ENCODE measurements around the gene BHLHA15.

BHLHA15 gene

DNA sequence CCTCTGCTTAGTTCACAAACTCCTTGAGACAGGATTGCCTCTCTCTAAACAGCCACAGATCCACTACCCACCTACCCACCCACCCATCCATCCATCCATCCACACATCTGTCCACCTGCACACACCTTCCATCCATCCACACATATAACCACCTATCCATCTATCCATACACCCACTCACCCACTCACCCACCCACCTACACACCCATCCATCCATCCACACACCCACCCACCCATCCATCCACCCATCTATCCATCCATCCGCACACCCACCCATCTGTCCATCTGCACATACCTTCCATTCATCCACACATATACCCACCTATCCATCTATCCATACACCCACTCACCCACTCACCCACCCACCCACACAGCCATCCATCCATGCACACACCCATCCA, 31.1 kb downstream of the BHLHA15 start:
- Histone ChIP-seq H4K91ac (ENCODE audit: low read depth, low read length) (no peak overlapping the region), H2BK120ac (ENCODE audit: insufficient read depth, low read length, poor library complexity) (no peak overlapping the region), H3K14ac (ENCODE audit: low read length) (no peak overlapping the region), H3K4me1 (ENCODE audit: control insufficient read depth in 1 of 2, insufficient read depth in 2 of 2, low read length in 2 of 2) (peaks cover 0 to 2% of the 10 kb centered on the region in 2 experiments), H3K4me3 (ENCODE audit: low read depth, low read length) (no peak overlapping the region), H3K4me2 (ENCODE audit: low read length) (no peak overlapping the region), H2BK5ac (ENCODE audit: low read depth, low read length, poor library complexity) (no peak overlapping the region), H3K9me3 (ENCODE audit: insufficient read depth, low read depth, low read length) (peaks cover 4% of the 10 kb centered on the region), H3K23ac (ENCODE audit: low read length) (no peak overlapping the region), H4K12ac (ENCODE audit: low read depth, low read length) (no peak overlapping the region), H3K27me3 (ENCODE audit: insufficient read depth, low read length) (no peaks in the 10 kb centered on the region), H3K27ac (ENCODE audit: low read depth, low read length) (no peak overlapping the region), H2AFZ (ENCODE audit: insufficient read depth, low read length, poor library complexity) (no peak overlapping the region), H2AK5ac (ENCODE audit: low read length) (no peak overlapping the region), H3K18ac (ENCODE audit: low read length) (no peak overlapping the region), H4K8ac (ENCODE audit: low read depth, low read length) (no peak overlapping the region), H3K79me1 (ENCODE audit: low read length) (no peaks in the 10 kb centered on the region), H3K9ac (ENCODE audit: low read length) (no peak overlapping the region), H3K79me2 (ENCODE audit: control insufficient read depth, insufficient read depth, low read length, poor library complexity) (no peaks in the 10 kb centered on the region), H3K36me3 (ENCODE audit: control insufficient read depth in 1 of 2, insufficient read depth in 2 of 2, low read length in 2 of 2) (peaks cover 10 to 13% of the 10 kb centered on the region in 2 experiments), H3K4ac (ENCODE audit: low read depth, low read length) (no peak overlapping the region), H2BK12ac (ENCODE audit: low read length) (no peak overlapping the region)
- WGBS (ENCODE audit: extremely low coverage, insufficient coverage, insufficient read length): no CpG with 5 or more reads among the region's 1 CpG
- no peak for DNase-seq

DNA sequence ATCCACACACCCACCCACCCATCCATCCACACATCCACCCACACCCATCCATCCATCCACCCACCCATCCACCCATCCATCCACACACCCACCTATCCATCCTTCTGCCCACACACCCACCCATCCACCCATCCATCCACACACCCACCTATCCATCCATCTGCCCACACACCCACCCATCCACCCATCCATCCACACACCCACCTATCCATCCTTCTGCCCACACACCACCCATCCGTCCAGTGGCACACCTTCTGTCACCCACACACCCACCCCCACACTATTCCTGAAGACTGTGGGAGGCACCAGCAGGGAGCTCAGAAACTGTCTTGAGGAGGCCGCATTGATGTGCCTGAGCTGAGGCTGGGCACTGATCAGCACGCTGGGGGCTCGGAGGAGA, 31.7 kb downstream of the BHLHA15 start:
- Histone ChIP-seq H3K36me3 (ENCODE audit: control insufficient read depth in 1 of 2, insufficient read depth in 2 of 2, low read length in 2 of 2) (peaks cover 10 to 13% of the 10 kb centered on the region in 2 experiments), H3K9me3 (ENCODE audit: insufficient read depth, low read depth, low read length) (peaks cover 4% of the 10 kb centered on the region), H2BK120ac (ENCODE audit: insufficient read depth, low read length, poor library complexity) (no peak overlapping the region), H2BK5ac (ENCODE audit: low read depth, low read length, poor library complexity) (no peak overlapping the region), H2AFZ (ENCODE audit: insufficient read depth, low read length, poor library complexity) (no peak overlapping the region), H3K27me3 (ENCODE audit: insufficient read depth, low read length) (no peaks in the 10 kb centered on the region), H3K23ac (ENCODE audit: low read length) (no peak overlapping the region), H3K9ac (ENCODE audit: low read length) (no peak overlapping the region), H3K4me3 (ENCODE audit: low read depth, low read length) (no peak overlapping the region), H4K91ac (ENCODE audit: low read depth, low read length) (no peak overlapping the region), H4K8ac (ENCODE audit: low read depth, low read length) (no peak overlapping the region), H3K4me2 (ENCODE audit: low read length) (no peak overlapping the region), H3K14ac (ENCODE audit: low read length) (no peak overlapping the region), H2AK5ac (ENCODE audit: low read length) (no peak overlapping the region), H4K12ac (ENCODE audit: low read depth, low read length) (no peak overlapping the region), H3K4ac (ENCODE audit: low read depth, low read length) (no peak overlapping the region), H3K79me2 (ENCODE audit: control insufficient read depth, insufficient read depth, low read length, poor library complexity) (no peaks in the 10 kb centered on the region), H3K18ac (ENCODE audit: low read length) (no peak overlapping the region), H2BK12ac (ENCODE audit: low read length) (no peak overlapping the region), H3K79me1 (ENCODE audit: low read length) (no peaks in the 10 kb centered on the region), H3K27ac (ENCODE audit: low read depth, low read length) (no peak overlapping the region), H3K4me1 (ENCODE audit: control insufficient read depth in 1 of 2, insufficient read depth in 2 of 2, low read length in 2 of 2) (peaks cover 0 to 2% of the 10 kb centered on the region in 2 experiments)
- no peak for DNase-seq
- no CpG with 5 or more reads among the region's 4 CpGs for WGBS (ENCODE audit: extremely low coverage, insufficient coverage, insufficient read length)

GRCh38 chr7:98244871-98245270, 33.6 kb downstream of the BHLHA15 start:
- no peak overlapping the region for H3K27ac ChIP-seq (ENCODE audit: low read depth, low read length)
- DNase-seq: no peak
- H3K9me3 ChIP-seq (ENCODE audit: insufficient read depth, low read depth, low read length): no peaks in the 10 kb centered on the region
- H3K79me2 ChIP-seq (ENCODE audit: control insufficient read depth, insufficient read depth, low read length, poor library complexity): no peaks in the 10 kb centered on the region
- H3K4me2 ChIP-seq (ENCODE audit: low read length): no peak overlapping the region
- no peak overlapping the region for H2BK5ac ChIP-seq (ENCODE audit: low read depth, low read length, poor library complexity)
- H2BK120ac ChIP-seq (ENCODE audit: insufficient read depth, low read length, poor library complexity): no peak overlapping the region
- H3K27me3 ChIP-seq (ENCODE audit: insufficient read depth, low read length): no peaks in the 10 kb centered on the region
- WGBS (ENCODE audit: extremely low coverage, insufficient coverage, insufficient read length): no CpG with 5 or more reads among the region's 14 CpGs
- no peak overlapping the region for H4K12ac ChIP-seq (ENCODE audit: low read depth, low read length)
- H2AK5ac ChIP-seq (ENCODE audit: low read length): no peak overlapping the region
- H4K91ac ChIP-seq (ENCODE audit: low read depth, low read length): no peak overlapping the region
- no peak overlapping the region for H3K9ac ChIP-seq (ENCODE audit: low read length)
- no peak overlapping the region for H2BK12ac ChIP-seq (ENCODE audit: low read length)
- H3K14ac ChIP-seq (ENCODE audit: low read length): no peak overlapping the region
- H3K18ac ChIP-seq (ENCODE audit: low read length): no peak overlapping the region
- H4K8ac ChIP-seq (ENCODE audit: low read depth, low read length): no peak overlapping the region
- peaks cover 5 to 10% of the 10 kb centered on the region in 2 experiments for H3K36me3 ChIP-seq (ENCODE audit: control insufficient read depth in 1 of 2, insufficient read depth in 2 of 2, low read length in 2 of 2)
- no peak overlapping the region for H3K4ac ChIP-seq (ENCODE audit: low read depth, low read length)
- no peaks in the 10 kb centered on the region for H3K4me1 ChIP-seq (ENCODE audit: control insufficient read depth in 1 of 2, insufficient read depth in 2 of 2, low read length in 2 of 2)
- H3K79me1 ChIP-seq (ENCODE audit: low read length): no peaks in the 10 kb centered on the region
- no peak overlapping the region for H2AFZ ChIP-seq (ENCODE audit: insufficient read depth, low read length, poor library complexity)
- no peak overlapping the region for H3K4me3 ChIP-seq (ENCODE audit: low read depth, low read length)
- H3K23ac ChIP-seq (ENCODE audit: low read length): no peak overlapping the region

DNA sequence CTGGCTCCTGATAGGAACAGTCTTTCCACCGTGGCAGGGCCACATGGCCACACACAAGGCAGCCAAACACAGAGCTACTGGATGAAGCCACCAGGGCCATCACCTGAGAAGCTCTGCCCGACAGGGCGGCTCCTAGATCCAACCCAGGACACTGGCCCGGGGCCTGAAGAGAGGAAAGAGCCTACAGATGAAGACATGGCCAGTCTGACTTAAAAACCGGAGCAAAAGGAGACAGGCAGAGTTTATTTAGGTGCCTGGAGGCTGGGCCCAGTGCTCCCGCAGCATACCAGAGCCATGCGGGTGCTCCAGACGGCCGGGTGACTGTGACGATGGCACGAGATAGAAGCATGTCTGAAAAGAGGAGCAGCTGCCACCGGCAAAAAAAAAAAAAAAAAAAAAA, 36.9 kb downstream of the BHLHA15 start:
- Histone ChIP-seq H3K79me1 (ENCODE audit: low read length) (peaks cover 6% of the 10 kb centered on the region), H4K91ac (ENCODE audit: low read depth, low read length) (no peak overlapping the region), H3K23ac (ENCODE audit: low read length) (no peak overlapping the region), H3K9ac (ENCODE audit: low read length) (no peak overlapping the region), H2BK5ac (ENCODE audit: low read depth, low read length, poor library complexity) (no peak overlapping the region), H2BK12ac (ENCODE audit: low read length) (no peak overlapping the region), H2AK5ac (ENCODE audit: low read length) (no peak overlapping the region), H3K27me3 (ENCODE audit: insufficient read depth, low read length) (no peaks in the 10 kb centered on the region), H3K9me3 (ENCODE audit: insufficient read depth, low read depth, low read length) (no peaks in the 10 kb centered on the region), H2AFZ (ENCODE audit: insufficient read depth, low read length, poor library complexity) (no peak overlapping the region), H3K79me2 (ENCODE audit: control insufficient read depth, insufficient read depth, low read length, poor library complexity) (peaks cover 6% of the 10 kb centered on the region), H3K14ac (ENCODE audit: low read length) (no peak overlapping the region), H3K4me2 (ENCODE audit: low read length) (no peak overlapping the region), H3K18ac (ENCODE audit: low read length) (no peak overlapping the region), H3K4ac (ENCODE audit: low read depth, low read length) (no peak overlapping the region), H4K12ac (ENCODE audit: low read depth, low read length) (no peak overlapping the region), H3K4me1 (ENCODE audit: control insufficient read depth in 1 of 2, insufficient read depth in 2 of 2, low read length in 2 of 2) (peaks cover 3 to 9% of the 10 kb centered on the region in 2 experiments), H2BK120ac (ENCODE audit: insufficient read depth, low read length, poor library complexity) (no peak overlapping the region), H3K27ac (ENCODE audit: low read depth, low read length) (no peak overlapping the region), H4K8ac (ENCODE audit: low read depth, low read length) (no peak overlapping the region), H3K4me3 (ENCODE audit: low read depth, low read length) (no peak overlapping the region), H3K36me3 (ENCODE audit: control insufficient read depth in 1 of 2, insufficient read depth in 2 of 2, low read length in 2 of 2) (peaks cover 0 to 7% of the 10 kb centered on the region in 2 experiments)
- peak; percentile 97 to 98 for DNase-seq
- no CpG with 5 or more reads among the region's 12 CpGs for WGBS (ENCODE audit: extremely low coverage, insufficient coverage, insufficient read length)
